Activated naive CD4-positive, alpha-beta T cell (primary cell): ENCODE measurements around the gene KANTR.

Experiments used
- DNase-seq, 4 experiments: peaks; one replicate each; lab custom pipeline; 2025; lab: John Stamatoyannopoulos, UW

The KANTR gene, protein sequence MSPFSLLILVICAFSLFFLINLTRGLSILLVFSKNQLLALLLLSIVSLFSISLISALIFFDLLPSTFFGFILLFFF

DNA sequence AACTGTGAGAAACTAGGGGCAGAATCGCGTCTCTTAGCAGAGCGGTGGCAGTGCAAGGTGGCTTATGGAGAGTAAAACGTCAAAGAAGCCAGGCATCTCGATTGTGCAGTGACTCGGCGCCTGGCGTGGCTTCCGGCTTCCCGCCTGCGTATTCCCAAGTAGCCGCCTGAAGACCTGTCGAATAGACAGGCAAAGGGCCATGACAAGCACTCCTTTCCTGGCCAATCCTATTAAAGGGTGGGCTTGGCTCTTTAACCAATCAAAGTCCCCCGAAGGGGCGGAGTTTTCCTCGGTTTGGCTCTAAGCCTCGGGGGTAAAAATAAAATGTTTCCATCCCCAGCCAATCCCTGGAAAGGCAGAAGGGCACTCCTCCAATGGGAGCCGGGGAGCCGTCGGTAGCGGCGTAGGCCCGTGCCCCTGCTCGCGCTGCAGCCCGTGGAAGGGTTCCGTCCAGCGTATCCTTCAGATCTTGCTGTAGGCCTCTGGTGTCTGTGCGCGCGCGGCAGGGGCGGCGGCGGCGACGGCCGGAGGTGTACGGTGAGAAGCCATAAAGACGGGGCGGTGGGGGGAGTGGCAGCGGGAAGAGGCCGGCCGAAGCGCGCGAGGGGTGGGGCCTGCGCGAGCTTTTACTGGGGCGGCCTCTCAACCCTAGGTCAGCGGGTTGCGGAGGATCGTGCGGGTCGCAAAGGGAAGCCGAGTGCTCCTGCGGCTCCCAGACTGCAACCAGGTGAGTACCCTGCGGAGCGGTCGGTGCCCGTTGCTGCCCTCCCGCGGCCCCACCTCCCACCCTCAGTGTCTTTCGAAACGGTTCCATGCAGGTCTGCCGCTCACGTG lies at the start of gene KANTR:
KANTR (plus strand) TSS at position 395 of the 834 bp plus-strand sequence. CDS start 30,131 bp downstream, outside the sequence.
- DNase-seq, result peak; percentile 32 to 69 (median 52)

DNA sequence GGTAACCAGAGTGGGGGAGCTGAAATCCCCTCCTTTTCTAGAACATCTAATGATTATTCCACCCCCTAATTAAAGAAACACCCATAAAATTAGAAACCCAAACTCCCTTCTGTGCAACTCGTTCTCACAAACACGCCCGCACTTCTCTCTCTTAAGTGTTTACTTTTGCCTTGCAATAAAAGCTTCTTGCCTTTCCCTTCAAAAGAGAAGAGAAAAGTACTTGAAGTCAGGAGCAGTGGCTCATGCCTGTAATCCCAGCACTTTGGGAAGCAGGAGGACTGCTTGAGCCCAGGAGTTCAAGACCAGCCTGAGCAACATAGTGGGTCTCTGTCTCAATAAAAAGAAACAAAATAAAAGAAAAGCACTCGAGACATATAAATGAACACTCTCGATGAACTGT lies 48.9 kb upstream of the KANTR start:
- DNase-seq, result no peak

DNA sequence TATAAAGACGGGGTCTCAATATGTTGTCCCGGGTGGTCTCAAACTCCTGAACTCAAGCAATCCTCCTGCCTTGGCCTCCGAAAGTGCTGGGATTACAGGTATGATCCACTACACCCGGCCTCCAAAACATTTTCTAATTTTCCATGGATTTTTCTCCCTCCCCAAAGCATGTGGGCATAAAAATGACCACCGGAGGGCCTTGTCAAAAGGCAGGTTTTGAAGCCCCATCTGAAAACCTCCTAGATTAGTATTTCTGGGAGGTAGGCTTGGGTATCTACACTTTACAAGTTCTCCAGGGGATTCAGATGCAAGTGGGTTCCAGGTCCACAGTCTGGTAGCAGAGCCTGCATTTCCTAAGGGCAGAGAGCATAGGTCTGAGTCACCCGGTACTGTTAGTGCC lies 46.7 kb upstream of the KANTR start:
- no peak for DNase-seq

DNA sequence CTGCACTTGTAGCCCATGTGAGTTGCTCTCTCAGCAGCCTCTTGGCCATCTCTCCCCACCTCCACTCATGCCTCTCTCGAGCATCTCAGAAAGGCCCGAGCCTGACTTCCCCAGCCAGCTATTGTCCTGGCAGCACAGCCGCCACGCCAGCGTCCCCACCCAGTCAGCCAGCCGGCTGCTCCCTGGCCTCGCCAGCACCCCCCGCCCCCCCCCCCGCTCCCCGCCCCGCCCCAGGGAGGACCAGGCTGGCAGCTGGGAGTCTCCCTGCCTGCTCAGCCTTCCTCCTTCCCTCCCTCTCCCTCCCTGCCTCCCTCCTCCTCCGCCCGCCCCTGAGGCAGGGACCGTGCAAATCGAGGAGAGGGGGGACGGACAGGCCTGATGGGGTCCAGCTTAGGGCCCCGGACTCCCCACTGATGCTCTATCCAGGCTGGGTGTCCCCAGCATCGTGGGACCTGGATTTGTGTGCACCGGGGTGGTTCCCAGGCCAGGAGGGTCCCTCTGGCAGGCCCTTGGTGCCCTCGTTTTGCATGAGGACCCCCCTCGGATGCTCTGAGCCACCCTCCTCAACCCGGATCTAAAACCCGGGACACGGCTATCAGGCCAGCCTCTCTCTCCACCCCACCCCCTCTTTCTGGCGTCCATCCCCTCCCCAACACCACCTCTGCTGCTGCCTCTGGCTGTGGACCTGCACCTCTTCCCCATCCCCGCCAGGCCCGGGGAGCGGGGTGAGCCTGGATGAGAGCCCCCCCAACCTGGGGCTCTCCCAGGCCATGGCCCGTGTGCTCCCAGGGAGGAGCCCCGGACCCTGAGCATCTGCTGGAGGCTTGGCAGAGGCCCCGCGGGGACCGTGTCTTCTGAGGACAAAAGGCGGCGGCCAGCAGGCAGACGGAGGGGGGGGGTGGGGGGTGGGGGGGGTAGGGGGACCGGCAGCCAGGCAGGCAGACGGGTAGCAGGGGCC lies 45.5 kb upstream of the KANTR start, which contains the start of gene GPR173:
GPR173 (plus strand) TSS at position 621 of the 958 bp plus-strand sequence. CDS start 27,833 bp downstream, outside the sequence.
- DNase-seq, result no peak

DNA sequence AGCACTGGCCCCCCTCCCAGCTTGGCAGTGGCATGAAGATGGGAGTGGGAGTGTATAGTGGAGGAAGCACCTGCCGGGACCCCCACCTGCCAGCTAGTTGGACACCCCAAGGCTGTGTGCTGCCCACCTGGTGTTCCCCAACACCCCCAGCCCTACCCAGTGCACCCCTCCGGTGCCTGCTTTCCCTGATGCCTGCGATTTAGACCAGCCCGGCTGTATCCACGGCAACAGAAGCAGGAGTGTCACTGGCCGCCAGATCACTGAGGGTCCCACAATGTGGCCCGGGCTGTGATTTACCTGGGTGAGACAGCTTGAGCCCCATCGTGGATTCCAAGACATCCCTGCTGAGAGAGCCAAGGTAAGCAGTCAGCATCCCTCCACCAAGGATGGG lies 44.8 kb upstream of the KANTR start:
- no peak for DNase-seq

DNA sequence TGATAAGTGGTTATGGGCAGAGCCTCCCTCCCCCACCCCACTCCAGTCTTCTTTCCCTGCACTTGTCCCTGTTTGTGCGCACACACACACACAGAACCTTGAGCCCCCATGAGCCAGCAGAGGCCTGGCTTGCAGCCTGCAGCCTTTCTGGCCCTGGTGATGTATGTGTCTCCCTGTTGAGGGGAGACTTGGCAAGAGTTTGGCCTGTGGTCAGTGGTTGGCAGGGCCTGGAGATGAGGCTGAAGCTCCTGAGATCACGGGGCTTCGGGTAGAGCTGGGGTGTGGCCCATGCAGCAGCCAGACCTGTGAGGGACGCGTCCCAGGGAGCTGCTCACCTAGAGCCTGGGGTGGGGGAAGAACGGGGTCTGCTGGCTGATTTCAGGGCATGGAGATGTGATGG lies 43.1 kb upstream of the KANTR start:
- DNase-seq, result no peak

DNA sequence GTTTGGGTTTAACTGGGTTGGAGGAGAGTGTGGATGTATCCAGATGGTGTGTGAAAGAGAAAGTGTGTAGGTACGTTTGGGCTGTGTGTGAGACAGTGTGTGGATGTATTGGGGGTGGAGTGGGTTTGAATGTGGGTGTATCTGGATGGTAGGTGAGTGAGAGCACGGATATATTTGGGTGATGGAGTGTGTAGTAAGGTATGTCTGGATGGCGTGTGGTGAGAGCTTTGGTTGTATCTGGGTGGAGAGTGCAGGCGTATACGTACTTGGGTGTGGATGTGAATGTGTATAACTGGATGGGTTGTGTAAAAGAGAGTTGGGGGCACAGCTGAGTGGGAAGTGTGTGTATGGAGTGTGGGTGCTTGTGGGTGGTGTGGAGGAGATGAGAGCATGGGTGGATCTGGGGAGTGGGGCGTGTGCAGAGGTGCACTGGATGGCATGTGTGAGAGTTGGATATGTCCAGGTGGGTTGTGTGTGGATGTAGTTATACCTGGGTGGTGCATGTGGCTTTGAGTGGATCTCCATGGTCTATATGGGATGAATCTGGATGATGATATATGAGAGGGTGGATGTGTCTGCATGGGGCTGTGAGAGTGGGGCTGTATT lies 38.6 kb upstream of the KANTR start:
- no peak for DNase-seq

DNA sequence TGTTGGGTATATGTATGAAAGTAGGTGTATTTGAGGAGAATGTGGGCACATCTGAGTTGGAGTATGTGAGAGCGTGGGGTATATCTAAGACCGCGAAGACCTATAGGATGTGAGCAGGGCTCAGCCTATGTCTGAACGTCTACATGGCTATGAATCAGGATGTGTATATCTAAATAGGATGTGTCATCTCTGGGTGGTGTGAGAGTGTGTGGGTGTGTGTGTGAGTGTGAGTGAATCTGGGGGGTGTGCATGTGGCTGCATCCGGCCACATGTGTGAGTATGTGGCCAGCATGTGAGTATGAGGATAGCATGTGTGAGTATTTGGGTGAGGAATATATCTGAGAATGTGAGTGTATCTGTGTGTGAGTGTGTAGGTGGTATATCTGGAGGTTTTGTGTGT lies 37.6 kb upstream of the KANTR start:
- no peak for DNase-seq

DNA sequence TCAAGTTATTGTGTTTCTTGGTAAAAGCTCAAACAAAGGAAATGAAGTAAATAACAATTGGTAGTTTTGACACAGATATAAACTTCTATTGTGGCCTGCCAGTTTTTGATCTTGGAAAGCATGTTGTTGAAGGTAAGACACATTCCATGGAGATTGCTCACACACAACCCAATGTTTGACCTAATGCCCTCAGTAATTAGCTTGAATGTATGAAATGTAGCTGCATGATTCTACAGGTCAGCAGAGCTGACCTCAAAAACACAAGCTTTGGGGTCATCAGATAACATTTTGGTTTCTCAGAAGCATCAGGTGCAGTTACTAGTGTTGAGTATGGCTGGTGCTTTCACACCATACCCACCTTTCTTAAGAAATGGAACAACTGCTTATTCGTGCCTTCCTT lies 28.8 kb upstream of the KANTR start:
- DNase-seq, result no peak

DNA sequence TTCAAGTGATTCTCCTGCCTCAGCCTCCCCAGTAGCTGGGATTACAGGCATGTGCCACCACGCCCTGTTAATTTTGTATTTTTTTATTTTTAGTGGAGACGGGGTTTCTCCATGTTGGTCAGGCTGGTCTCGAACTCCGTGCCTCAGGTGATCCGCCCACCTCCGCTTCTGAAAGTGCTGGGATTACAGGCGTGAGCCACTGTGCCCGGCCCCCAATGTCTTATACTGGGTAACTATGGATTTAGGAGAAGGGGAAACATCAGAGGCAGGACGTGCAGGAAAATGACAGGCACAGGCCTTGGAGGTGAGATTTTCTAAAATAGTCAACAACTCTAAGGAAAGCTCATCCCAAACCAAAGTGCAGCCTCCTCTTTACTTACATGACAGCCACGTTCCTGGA lies 22.9 kb upstream of the KANTR start:
- DNase-seq, result no peak

DNA sequence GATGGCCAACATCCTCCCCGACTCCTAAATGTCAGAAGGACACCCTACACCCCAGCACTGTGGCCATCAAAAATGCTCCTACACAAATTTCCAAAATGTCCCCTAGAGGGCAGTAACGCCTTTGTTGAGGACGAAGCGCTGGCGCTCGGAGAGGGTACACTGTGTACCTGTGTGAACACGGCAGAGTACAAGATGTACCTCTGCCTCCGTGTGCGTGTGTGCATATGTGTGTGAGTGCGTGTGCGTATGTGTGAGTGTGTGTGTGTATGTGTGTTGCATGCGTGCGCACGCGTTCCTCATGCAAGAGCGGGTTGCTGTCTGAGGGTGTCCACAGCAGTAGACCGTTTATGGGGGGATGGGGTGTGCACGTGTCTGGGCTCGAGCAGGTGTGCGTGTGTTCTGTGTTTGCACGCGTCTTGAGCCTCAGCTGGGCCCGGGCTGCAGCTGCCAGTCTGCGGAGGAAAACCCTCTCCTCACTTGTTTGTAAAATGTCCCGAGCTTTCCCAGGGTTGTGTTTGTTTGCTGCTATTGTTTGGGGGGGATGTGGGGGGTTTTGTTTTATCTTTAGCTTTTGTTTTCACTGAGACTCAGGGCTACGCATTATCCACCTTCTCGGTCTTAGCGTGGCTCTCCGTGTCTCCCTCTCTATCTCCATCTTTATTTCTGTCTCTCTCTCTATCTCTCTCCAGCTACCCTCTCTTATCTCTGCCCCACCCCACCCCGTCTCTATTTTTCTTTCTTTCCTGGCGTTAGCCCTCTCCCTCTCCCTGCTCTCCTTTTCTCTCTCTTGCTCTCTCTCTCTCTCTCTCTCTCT lies 22.1 kb upstream of the KANTR start:
- DNase-seq, result peak in 3 of 4 experiments; percentile 12 to 54 (median 27)

DNA sequence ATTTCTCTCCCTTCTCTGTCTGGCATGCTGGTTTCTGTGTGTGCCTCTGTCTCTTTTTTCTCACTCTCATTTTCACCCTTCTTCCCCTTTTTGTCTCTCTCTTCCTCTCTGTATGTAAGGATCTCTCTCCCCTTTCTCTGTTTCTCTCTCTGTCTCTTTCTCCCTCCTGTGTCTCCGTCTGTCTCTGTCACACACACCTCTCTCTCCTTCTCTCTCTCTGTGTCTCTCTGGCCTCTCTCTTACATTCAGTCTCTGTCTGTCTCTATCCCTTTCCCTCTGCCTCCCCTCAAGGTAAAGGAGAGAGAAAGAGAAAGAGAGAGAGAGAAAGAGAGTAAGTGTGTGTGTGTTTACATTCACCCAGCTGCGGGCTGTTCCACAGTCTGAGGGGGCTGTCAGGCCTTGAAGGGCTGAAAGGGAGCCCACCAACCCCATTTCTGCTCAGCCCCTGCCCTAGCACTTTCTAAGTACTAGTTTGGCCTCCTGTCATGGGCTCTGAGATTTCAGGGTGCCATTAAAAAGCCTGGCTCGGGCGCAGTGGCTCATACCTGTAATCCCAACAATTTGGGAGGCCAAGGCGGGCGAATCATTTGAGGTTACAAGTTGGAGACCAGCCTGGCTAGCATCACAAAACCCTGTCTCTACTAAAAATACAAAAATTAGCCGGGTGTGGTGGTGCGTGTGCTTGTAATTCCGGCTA lies 21.4 kb upstream of the KANTR start:
- DNase-seq, result no peak

DNA sequence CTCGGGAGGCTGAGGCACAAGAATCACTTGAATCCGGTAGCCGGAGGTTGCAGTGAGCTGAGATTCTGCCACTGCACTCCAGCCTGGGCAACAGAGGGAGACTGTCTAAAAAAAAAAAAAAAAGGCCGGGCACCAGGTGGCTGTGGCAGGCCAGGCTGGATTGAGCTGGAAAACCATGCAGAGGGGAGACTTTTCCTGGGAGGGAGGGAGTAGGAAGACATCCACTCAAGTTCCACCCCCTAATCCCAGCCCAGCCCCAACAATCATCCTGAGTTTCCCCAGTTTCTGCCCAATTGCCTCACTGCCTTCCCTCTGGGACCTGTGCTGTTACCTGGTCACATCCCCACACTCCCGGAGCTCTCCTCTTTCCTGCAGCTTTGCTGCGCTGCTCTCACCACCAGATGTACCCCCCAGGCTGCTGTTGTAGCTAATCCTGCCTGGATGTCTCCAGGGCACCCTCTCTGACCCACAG lies 20.8 kb upstream of the KANTR start:
- DNase-seq, result no peak

DNA sequence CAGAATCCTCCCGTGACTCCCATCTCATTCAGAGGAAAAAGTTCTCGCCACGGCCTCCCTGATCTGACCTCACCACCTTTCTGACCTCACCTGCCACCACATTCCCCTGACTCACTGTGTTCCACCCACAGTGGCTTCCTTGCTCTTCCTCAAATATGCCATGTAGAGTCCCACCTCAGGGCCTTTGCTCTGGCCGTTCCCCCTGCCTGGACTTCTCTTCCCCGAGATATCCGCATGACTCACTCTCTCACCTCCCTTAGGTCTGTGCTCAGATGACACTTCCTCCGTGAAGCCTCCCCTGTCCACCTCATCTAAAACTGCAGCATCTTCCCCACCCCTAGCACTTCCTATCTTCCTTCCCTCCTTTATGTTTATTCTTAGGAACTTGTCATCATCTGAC lies 18.9 kb upstream of the KANTR start:
- DNase-seq, result no peak

DNA sequence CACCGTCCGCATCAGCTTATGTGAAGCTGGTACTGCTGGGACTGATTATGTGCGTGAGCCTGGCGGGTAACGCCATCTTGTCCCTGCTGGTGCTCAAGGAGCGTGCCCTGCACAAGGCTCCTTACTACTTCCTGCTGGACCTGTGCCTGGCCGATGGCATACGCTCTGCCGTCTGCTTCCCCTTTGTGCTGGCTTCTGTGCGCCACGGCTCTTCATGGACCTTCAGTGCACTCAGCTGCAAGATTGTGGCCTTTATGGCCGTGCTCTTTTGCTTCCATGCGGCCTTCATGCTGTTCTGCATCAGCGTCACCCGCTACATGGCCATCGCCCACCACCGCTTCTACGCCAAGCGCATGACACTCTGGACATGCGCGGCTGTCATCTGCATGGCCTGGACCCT lies 17.3 kb upstream of the KANTR start:
- DNase-seq, result no peak

DNA sequence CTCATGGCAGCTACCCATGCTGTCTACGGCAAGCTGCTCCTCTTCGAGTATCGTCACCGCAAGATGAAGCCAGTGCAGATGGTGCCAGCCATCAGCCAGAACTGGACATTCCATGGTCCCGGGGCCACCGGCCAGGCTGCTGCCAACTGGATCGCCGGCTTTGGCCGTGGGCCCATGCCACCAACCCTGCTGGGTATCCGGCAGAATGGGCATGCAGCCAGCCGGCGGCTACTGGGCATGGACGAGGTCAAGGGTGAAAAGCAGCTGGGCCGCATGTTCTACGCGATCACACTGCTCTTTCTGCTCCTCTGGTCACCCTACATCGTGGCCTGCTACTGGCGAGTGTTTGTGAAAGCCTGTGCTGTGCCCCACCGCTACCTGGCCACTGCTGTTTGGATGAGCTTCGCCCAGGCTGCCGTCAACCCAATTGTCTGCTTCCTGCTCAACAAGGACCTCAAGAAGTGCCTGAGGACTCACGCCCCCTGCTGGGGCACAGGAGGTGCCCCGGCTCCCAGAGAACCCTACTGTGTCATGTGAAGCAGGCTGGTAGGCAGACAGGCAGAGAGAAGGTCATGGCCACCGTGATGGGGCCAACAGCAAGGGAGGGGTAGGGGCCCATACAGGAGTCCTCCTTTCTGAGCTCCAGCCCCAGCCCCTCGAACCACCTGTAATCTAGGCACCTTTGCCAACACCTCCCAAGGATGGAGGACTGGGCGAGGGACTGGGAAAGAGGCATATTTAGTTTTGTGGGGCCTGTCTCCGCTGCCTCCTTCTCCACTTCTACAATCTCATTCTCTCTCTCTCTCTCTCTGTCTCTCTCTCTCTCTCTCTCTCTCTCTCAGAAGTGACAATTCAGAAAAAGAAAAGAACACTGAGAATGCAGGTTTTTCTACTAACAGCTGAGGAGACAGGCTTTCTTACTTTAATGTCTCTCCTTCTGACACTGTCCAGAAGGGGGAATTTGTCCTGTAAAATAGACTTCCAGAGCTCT lies 16.4 kb upstream of the KANTR start:
- no peak for DNase-seq

DNA sequence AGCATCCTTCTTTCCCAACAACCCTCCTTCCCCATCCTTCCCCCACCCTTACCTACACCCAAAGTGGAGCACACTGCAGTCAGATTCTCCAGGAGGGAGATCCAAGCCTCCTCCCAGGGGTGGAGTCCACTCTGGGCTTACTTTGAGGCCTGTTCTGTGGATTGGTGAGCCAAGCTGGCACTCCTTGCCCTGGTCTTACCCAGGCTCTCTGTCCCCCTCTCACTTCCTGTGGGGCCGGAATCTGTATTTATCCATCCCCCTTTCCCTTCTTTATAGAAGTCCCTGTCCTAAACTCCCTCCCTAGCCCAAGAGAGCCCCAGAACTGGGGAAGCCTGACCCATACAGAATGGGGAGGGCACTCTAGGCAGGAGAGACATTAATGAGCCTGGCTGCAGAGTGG lies 15.0 kb upstream of the KANTR start:
- DNase-seq, result no peak

DNA sequence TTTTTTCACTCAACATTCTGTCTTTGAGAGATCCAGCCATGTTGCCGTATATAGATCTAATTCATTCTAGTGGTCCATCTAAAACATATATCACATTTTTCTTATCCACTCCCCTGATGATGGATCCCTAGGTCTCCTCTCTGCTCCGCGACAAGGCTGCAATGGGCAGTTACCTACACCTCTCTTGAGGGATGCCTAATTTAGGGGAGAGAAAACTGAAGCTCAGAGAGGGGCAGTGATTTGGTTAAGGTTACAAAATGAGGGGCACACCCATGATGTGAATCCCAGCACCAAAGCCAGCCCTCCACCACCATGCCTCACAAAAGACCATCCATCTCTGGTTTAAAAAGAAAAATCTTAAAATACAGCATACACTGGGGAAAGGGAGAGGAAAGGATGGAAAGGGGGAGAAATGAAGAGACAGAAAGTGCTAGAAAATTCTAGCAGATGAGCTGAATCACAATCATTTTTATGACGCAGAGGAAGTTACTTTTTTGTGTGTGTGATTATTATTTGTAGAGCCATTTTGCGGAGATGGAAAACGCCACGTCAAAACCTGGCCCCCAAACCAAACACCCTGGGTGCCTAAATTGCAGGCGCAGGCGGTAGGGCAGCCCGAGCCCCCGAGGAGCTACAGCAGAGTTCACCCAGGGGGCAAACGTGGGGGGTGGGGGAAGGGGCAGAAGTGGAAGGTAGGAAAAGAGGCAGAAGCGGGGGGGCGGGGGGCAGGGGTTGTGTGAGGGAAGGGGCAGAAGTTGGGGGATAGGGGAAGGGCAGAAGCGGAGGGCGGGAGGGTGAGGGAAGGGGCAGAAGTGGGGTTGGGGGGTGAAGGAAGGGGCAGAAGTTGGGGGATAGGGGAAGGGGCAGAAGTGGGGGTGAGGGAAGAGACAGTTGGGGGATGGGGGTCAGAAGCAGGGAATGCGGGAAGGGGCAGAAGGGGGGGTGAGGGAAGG lies 13.0 kb upstream of the KANTR start:
- DNase-seq, result no peak
